Measurements from ENCODE around the gene DUSP18. TPM values are rescaled to one million over a fixed set of nuclear protein-coding genes. Genes with fewer than 3 reads are reported as not detected.
"Not testable (repeated sequence)": the region's sequence is repeated elsewhere in the genome, so short reads cannot be mapped to it uniquely, and the experiment has no call there.

Gene DUSP18
- total RNA-seq, 1 donor from 2014 or later, result 5.9 TPM

DNA sequence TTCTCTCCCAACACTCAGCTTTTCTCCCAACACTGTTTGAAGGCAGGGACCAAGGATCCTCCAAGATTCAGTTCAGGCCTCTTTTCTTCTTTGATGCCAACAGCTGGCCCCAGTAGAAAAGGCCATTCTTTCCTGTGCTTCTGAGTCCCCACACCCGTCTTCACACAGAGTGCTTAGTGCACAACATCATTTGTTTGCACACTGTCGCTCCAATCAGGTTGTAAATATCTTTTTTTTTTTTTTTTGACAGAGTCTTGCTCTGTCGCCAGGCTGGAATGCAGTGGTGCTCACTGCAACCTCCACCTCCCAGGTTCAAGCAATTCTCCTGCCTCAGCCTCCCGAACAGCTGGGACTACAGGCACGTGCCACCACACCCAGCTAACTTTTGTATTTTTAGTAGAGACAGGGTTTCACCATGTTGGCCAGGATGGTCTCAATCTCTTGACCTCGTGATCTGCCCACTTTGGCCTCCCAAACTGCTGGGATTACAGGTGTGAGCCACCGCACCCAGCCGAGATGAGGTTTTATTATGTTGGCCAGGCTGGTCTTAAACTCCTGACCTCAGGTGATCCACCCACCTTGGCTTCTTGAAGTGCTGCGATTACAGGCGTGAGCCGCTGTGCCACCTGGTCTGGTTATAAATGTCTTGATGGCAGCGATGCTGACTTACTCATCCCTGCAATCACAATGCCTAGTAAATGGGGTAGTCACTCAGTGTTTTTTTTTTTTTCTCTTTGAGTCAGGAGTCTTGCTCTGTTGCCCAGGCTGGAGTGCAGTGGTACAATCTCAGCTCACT is 12.4 kb upstream of the DUSP18 start:
- DNase-seq, result not testable (repeated sequence)

DNA sequence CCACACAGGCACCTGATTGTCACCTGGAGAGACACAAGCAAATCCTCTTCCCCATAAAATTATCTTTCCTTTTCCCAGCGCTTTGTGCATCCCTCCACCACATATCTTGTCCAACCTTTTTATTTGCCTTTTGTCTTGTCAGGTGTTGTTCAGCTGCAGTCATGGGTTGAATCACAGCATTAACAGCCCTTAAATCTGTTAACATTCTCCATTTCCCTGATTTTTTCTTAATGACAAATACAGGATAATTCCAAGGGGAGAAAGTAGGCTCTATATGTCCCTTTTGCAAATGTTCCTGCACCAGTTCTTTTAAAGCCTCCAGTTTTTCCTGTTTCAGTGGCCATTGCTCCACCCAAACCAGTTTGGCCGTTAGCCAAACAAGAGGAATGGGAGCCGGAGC is 8.9 kb upstream of the DUSP18 start:
- DNase-seq, result not testable (repeated sequence)

GRCh38 chr22:30675436-30675835 is 7.8 kb upstream of the DUSP18 start:
- DNase-seq, result no peak

GRCh38 chr22:30674482-30674881 is 6.8 kb upstream of the DUSP18 start:
- no peak for DNase-seq

DNA sequence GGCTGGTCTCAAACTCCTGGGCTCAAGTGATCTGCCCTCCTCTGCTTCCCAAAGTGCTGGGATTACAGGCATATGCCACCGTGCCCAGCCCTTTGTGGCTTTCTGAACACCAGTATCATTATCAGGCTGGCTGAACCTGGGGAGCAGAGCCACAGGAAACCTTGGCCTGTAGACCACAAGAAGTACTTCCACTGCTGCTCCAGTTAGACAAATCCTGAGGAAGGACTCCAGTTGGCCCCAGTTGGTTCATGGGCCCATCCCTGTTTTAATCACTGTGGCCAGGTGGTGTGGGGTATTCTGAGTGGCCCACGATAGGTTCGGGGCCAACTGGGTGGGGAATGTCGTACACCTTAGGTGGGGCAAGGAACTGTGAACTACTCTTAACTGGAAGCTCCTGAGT is 5.5 kb upstream of the DUSP18 start:
- no peak for DNase-seq

GRCh38 chr22:30671071-30671470 is 3.4 kb upstream of the DUSP18 start:
- DNase-seq, result no peak

DNA sequence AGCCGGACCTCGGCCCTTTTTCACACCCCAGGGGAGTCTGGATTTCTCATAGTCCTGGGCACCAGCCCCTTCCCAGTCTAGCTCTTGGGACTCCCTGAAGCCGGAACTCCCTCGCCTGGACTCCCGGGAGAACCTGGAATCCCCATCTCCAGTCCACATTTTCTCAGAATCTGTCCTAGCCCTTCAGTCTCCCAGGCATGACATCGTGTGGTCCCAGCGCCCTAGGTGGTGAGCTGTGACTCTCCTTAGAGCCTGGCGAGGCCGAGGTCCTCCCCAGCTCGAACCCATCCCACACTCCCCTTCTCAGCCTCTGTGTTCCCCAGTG is 673 bp upstream of the DUSP18 start:
- DNase-seq, result no peak

- no peak for DNase-seq
Observed at GRCh38 chr22:30667107-30667493, 575 bp downstream of the DUSP18 start.

DNA sequence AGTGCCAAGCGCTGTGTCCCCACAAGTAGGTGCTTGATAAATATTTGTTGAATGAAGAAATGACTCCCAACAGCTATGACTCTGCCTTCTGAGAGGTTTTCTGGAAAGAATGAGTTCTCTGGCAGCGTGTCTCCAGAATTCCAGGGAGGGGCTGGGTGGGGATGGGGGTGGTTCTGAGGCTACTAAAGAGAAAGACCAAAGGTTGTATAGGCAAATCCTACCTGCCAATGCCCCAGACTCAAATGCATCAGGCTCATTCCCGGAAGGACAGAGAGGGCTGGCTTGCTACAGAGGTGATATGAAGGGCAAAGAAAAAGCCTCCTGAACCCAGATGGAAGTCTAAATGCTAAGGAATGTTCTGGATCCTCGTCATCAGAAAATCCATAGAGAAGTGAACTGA is 1.9 kb downstream of the DUSP18 start:
- DNase-seq, result no peak

DNA sequence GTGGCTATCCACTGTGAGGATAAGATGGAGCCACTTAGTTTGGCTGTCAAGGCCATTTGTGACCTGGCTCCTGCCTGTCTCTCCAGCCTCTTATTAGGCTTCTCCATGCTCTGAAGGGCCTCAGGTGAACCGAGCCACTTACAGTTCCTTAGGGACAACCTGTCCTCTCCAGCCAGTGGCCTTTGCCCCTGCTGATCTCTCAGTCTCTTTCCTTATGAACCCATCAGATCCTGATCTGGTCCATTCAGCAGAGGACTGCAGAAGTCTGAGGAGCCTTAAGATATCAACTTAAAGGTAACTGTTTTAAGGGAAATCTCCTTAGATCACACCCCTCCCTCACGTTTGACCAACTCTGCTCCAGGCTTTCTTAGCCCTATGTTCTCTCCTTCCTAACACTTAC is 2.4 kb downstream of the DUSP18 start:
- DNase-seq, result no peak

- no peak for DNase-seq
Observed at GRCh38 chr22:30664798-30665197, 2.9 kb downstream of the DUSP18 start.

GRCh38 chr22:30662040-30662439 is 5.6 kb downstream of the DUSP18 start:
- peak; percentile 17 for DNase-seq

DNA sequence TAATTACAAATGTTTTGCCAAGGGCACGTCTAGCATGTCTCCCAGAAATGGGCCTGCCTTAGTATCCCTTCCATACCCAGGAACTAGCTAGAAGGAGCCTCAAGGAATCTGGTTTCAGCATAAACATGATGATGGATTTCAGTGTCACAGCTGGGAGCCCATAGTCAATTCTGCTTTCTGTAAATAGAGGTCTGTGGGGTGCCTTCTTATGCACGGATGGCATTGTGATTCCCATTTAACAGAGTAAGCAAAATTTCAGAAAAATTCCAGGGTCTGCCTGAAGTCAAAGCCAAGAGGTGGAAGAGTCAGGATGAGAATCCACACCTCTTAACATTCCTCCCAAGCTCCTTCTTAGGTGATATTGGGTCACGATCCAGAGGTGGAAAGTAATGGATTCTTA is 12.1 kb downstream of the DUSP18 start:
- no peak for DNase-seq

DNA sequence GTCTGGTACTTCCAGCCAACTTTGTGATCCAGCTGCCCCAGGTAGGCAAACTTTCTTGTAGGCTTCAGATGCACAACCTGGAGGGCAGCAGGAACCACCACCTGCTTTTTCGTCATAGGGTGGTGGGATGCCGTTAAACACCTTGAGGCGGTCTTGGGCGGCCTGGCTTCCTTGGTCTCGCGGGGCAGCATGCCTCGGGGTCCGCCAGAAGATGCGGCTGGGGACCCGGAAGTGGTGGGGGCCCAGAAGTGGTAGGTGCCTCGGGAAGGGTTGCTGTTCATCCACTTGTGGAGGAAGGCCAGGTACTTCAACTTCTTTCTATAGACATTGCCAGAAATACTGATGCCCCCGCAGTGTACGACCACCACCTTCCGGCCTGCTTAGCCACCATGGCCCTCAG is 13.3 kb downstream of the DUSP18 start:
- DNase-seq, result no peak

DNA sequence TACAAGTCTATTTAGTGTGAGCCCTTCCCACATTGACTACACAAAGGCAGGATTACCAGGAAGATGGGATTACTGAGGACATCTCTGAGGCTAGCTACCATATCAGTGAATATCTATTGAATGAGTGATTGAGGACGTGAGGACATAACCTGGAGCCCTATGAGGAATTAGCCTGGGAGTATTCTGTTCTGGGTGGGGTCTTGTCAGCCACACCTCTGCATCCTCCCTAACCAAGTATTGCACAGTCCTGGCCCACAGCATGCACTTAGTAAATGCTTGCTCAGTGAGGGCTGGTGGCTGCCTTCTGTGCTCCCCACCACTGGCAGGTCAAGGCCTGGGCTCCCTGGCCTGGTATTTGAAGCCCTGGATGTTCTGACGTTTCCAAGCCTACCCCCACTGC is 14.8 kb downstream of the DUSP18 start:
- no peak for DNase-seq

GRCh38 chr22:30650508-30651116 is 17.1 kb downstream of the DUSP18 start:
- peak; percentile 38 for DNase-seq

DNA sequence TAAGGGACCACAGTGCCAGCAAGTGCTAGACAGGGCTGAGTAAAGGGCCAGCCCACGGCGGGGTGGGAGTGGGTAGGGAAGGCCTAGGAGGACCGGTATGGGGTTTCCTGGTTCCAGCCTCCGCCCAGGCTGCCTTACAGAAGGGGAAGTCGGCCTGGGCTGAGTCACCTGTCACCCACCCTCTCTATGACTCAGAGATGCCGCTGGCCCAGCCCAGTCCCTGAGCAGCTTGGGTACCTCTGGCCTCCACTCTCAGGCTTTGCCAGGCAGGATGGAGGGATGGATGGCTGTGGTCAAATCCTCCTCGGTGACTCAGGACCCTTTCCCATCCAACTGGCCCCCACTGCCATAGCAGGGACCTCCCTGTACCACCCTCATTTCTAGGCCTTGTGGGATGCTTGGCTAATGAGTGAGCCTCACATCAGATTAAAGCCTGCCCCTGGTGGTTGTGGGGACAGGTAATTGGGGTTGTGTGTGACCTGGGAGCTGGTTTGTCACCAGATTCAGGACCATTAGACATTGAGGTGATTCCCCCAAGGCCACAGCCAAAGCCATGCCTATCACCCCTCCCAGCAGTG is 18.2 kb downstream of the DUSP18 start:
- no peak for DNase-seq

DNA sequence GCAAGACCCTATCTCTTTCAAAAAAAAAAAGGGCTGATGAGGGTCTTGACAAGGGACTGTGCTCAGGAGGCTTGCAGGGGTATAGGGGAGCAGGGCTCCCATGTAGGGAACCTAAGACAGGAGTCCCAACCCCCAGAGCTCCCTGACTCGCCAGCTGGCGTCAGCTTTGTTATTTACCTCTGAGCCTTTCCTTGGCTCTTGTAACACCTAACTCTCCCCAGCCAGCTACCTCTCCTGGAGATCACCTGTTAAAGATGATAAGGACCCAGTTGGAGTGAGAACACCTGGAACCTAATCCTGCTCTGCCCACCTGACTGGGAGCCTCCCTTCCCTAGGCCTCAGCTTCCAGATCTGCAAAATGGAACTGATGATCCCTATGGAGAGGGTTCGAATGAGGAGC is 18.9 kb downstream of the DUSP18 start:
- no peak for DNase-seq

DNA sequence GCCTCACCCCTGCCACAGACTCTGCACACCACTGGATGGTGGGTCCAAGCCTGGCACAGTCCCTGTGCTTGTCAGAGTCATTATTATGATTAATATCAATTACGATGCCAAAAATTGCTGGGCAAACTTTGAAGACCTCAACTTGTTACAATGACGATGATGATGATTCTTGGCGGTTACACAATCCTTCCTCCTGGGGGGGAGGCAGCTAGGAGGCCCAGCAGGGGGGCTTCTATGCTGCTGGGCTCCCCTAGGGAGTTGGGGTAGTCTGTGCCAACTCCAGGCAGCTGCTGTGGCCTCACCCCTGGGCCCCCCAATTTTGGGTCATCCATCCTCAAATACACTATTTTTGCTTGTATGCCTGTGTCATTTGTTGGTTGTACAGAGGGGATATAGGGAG is 20.1 kb downstream of the DUSP18 start:
- no peak for DNase-seq

DNA sequence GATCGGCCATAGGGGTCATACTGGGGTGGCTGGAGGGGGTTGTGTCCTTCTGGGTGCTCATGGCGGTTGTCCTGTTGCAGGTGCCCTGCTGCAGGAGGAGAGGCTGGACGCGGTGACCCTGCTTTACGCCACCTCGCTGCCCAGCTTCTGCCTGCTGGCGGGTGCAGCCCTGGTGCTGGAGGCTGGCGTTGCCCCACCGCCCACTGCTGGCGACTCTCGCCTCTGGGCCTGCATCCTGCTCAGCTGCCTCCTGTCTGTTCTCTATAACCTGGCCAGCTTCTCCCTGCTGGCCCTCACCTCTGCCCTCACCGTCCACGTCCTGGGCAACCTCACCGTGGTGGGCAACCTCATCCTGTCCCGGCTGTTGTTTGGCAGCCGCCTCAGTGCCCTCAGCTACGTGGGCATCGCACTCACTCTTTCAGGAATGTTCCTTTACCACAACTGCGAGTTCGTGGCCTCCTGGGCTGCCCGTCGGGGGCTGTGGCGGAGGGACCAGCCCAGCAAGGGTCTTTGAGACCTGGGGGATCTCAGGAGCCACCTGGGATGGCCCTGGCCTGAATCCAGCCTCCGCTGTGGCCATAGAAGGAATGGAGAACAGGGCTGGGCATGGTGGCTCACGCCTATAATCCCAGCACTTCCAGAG is 21.0 kb downstream of the DUSP18 start:
- no peak for DNase-seq

GRCh38 chr22:30643055-30643875 is 24.4 kb downstream of the DUSP18 start:
- no peak for DNase-seq

DNA sequence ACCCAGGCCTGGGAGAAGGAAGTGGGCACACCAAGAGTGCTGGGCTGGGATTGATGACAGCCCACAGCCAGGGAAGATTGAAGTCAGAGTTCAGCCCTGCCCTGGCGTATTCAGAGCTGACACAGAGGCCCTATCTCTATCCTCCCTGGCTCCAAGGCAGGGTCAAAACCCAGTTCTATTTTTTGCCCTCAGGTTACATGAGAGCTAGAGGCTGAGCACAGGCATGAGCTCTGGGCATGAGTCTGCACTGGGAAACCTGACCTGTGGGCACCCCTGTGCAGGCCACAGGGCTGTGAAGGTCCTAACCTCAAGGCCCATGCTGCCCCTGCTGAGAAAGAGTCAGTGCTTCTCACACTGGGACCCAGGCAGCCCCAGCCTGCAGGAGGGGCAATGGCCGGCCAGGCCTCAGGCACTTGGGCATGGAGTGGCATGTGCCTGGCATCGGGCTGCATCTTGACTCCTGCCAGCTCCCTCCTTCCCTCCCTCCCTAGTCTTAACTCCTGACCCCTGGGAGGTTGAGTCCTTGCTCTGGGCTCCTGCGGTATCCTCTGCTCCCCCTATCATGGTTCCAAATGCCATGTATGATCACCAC is 26.7 kb downstream of the DUSP18 start:
- DNase-seq, result no peak
